Heart right ventricle (tissue), 16 donors: ENCODE data around the gene GBGT1. TPM values are rescaled to one million over a fixed set of nuclear protein-coding genes. Genes with fewer than 3 reads are reported as not detected.
A peak's percentile ranks its signal among the peaks of the same experiment; 100 is the strongest.

ENCODE experiments used
- ATAC-seq, 8 donors: fragments of 200-7000 bp; cut with Tn5 transposase; one replicate each; pipeline ENCODE4 v1.9.1; 2020; ENCODE audit warnings: mild to moderate bottlenecking in 8 of 8, moderate library complexity in 8 of 8, moderate number of reproducible peaks in 1 of 8
- DNase-seq, 2 donors: peaks; one replicate each; pipeline ENCODE4 v3.0.0-alpha.2; 2020
- H3K27ac ChIP-seq, 10 donors: fragments of 200-600 bp; sonication (generic) in 2 of 10; one replicate each; pipeline versions ENCODE4 v1.5.0 to v1.8.0; 2020 to 2022; ENCODE audit warnings: mild to moderate bottlenecking in 3 of 10
- H3K27me3 ChIP-seq, 7 donors: fragments of 200-600 bp; one replicate each; pipeline ENCODE4 v1.8.0; 2021 to 2022; ENCODE audit warnings: mild to moderate bottlenecking in 2 of 7
- H3K36me3 ChIP-seq, 9 donors: fragments of 200-600 bp; sonication (generic) in 1 of 9; one replicate each; pipeline versions ENCODE4 v1.5.0 to v1.8.0; 2020 to 2022; ENCODE audit warnings: mild to moderate bottlenecking in 2 of 9
- H3K4me1 ChIP-seq, 9 donors: fragments of 200-600 bp; sonication (generic) in 1 of 9; one replicate each; pipeline versions ENCODE4 v1.5.0 to v1.8.0; 2020 to 2022; ENCODE audit warnings: mild to moderate bottlenecking in 4 of 9
- H3K4me3 ChIP-seq, 10 donors: fragments of 200-600 bp; sonication (generic) in 2 of 10; one replicate each; pipeline versions ENCODE4 v1.5.0 to v1.8.0; 2020 to 2022; ENCODE audit warnings: mild to moderate bottlenecking in 7 of 10, moderate library complexity in 2 of 10
- H3K9me3 ChIP-seq, 11 donors: fragments of 200-600 bp in 10 of 11; sonication (generic) in 2 of 11; one replicate each; pipeline versions ENCODE4 v1.5.0 to v1.8.0; 2013 to 2022; ENCODE audit warnings: mild to moderate bottlenecking in 2 of 11, control low read depth in 1 of 11, moderate library complexity in 1 of 11
- WGBS, 2 donors: extraction: QIAGEN DNeasy Blood & Tissue Kit; methylation state at CpG; one replicate each; pipeline ENCODE4 v1.1.7; 2013; ENCODE audit warnings: inconsistent platforms in 1 of 2; 5-methylcytosine and 5-hydroxymethylcytosine counted together
- intact Hi-C, 10 donors: fragments of 100-400 bp; cut with DNase I; formaldehyde crosslinking; loops; one replicate each; pipeline versions ENCODE4 v1.11.1 to v1.14.2; 2022
- polyA plus RNA-seq, 2 donors: library from polyadenylated mRNA; stranded (reverse); fragments of 200-250 nt; gene quantifications; one replicate each; pipeline ENCODE4 v1.2.3, GENCODE V29; 2013
- total RNA-seq, 10 donors: library from RNA; stranded (reverse); fragmentation: NEBNext Ultra II Directional in 3 of 10; extraction: Animal tissue kit (Norgen Biotek cat#: 25700) in 3 of 10; gene quantifications; one replicate each; pipeline versions ENCODE4 v1.2.1 to v1.2.4, GENCODE V29; 2021 to 2023
- TF ChIP-seq, protein P1 (sequence below), 9 donors: fragments of 200-600 bp; sonication (generic) in 2 of 9; IDR thresholded peaks; one replicate each; pipeline versions ENCODE4 v1.5.0 to v1.8.0; 2021 to 2022; ENCODE audit warnings: antibody characterized with exemption in 9 of 9, mild to moderate bottlenecking in 5 of 9, moderate library complexity in 1 of 9
- donor health status: Arrhythmogenic right ventricular cardiomyopathy.
- donor health status: ischemic (EF 13 %, LVEDD 7.1; RV severe dilation, severe dysfunction).
- donor health status: healthy with polysubstance abuse.
- donor health status: DM: no; HTN: yes; CAD: no.
- donor health status: DM: no; HTN: no; CAD: no.
- donor health status: ischemic (EF 25% LVEDD 6.9; RV normal size, moderate dysfunction).
- donor health status: ischemic (EF 25% LVEDD 5.7; RV mildly dilated, moderate dysfunction).
- donor health status: healthy.
- donor health status: DM: yes; HTN: yes; CAD: no.
- donor health status: Ischemic cardiomyopathy.
- donor health status: ischemic (EF 35%, LVEDD 5.7; RV mildly dilated, moderate dysfunction).
- donor health status: nonischemic (EF 11% LVEDD 7.7; RV severe dilation, severe dysfunction).
- donor health status: DM: yes; HTN: yes; CAD: no.
- donor health status: PGD.
- donor health status: ischemic (EF 29% LVEDD 5.4; RV normal size, mild dysfunction).
- donor health status: nonischemic (EF 23%, LVEDD 6.1; RV moderate dilation, normal function).

Gene GBGT1
- total and polyA plus RNA-seq, 12 donors, result 2.5 to 14.7 (median 6.6) TPM

DNA sequence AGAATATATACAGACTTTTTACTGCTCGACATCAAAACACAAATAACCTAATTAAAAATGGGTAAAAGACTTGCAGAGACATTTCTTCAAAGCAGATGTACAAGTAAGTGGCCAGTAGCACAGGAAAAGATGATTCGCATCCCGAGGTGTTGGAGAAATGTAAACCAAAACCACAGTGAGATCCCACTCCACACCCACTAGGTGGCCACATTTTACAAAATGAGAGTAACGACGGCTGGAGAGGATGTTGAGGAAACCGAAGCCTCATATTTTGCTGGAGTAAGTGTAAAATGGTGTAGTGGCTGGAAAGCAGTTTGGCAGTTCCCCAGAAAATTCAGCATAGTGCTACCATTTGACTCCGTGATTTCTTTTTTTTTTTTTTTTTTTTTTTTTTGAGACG, 21.3 kb upstream of the GBGT1 start:
- ATAC-seq (peak in 7 of 8 donors; percentile 68 to 91 (median 84)), DNase-seq (peak in 1 of 2 donors; percentile 68)
- no peak overlapping the region for H3K4me3 ChIP-seq
- peaks cover 0 to 17% (median 5%) of the 10 kb centered on the region in 9 donors for H3K4me1 ChIP-seq
- WGBS, 2 donors, result 7 to 14% methylated on average over 7 of the region's 8 CpGs
- H3K36me3 ChIP-seq, result no peaks in the 10 kb centered on the region
- H3K27me3 ChIP-seq, result peaks cover 0 to 28% (median 11%) of the 10 kb centered on the region in 7 donors
- intact Hi-C loops, result loop anchor here (1.0 to 10.0 kb wide), 12 partner anchors 52 to 302 kb away; partner anchors contain the start of gene ABO (in 3 of the 10)
- TF ChIP-seq, protein P1, sequence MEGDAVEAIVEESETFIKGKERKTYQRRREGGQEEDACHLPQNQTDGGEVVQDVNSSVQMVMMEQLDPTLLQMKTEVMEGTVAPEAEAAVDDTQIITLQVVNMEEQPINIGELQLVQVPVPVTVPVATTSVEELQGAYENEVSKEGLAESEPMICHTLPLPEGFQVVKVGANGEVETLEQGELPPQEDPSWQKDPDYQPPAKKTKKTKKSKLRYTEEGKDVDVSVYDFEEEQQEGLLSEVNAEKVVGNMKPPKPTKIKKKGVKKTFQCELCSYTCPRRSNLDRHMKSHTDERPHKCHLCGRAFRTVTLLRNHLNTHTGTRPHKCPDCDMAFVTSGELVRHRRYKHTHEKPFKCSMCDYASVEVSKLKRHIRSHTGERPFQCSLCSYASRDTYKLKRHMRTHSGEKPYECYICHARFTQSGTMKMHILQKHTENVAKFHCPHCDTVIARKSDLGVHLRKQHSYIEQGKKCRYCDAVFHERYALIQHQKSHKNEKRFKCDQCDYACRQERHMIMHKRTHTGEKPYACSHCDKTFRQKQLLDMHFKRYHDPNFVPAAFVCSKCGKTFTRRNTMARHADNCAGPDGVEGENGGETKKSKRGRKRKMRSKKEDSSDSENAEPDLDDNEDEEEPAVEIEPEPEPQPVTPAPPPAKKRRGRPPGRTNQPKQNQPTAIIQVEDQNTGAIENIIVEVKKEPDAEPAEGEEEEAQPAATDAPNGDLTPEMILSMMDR (IDR thresholded peaks at IDR 0.05), result peak; percentile 32 to 73 (median 62)
- H3K9me3 ChIP-seq, result no peaks in the 10 kb centered on the region
- no peak overlapping the region for H3K27ac ChIP-seq

DNA sequence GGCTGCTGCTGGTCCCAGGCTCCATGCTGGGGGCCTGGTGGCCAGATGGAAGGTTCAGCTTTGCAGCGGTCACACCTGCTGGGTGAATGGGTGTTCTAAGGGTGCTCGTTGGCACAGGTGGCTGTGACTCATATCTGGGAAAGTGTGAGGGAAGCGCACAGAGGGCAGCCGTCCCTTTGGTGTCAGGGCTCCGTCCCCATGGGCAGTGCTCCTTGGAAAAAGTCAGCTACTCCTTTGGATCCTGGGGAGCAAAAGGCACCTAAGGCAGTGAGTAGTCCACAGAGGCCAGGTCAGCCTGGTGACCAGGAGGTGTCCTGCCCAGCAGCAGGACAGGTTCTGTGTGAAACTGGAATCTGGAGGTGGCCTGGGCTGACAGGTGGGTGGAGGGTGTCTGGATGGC, 18.4 kb upstream of the GBGT1 start:
- 73 to 86% methylated on average over 5 of the region's 5 CpGs for WGBS, 2 donors
- ATAC-seq (no peak), DNase-seq (no peak)
- Histone ChIP-seq H3K27me3 (peaks cover 0 to 23% (median 6%) of the 10 kb centered on the region in 7 donors), H3K4me3 (no peak overlapping the region), H3K4me1 (peaks cover 0 to 17% (median 5%) of the 10 kb centered on the region in 9 donors), H3K27ac (no peak overlapping the region), H3K36me3 (no peaks in the 10 kb centered on the region), H3K9me3 (no peaks in the 10 kb centered on the region)
- TF ChIP-seq, protein P1 (IDR thresholded peaks at IDR 0.05), result no peak
- intact Hi-C loops, result loop anchor here in 5 of 10 donors (2.0 to 10.0 kb wide), 4 partner anchors 150 to 305 kb away; no protein-coding TSS in a partner anchor

DNA sequence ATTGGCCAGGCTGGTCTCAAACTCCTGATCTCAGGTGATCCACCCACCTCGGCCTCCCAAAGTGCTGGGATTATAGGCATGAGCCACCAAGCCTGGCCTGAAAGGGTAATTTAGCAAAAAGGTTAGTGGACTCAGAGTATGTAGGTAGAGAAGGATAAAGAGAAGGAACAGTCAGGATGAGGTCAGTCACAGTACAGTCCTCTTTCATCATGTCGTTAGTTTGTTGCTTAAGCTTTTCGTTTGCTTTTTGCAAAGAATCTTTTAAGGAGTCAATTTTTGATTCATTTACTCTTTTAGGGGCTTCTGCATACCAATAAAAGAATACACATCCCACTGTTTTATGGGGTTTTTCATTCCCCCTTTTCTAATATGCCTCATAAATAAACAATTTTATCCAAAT, 17.8 kb upstream of the GBGT1 start:
- Histone ChIP-seq H3K4me3 (no peak overlapping the region), H3K4me1 (peaks cover 0 to 17% (median 5%) of the 10 kb centered on the region in 9 donors), H3K27me3 (peaks cover 0 to 22% (median 6%) of the 10 kb centered on the region in 7 donors), H3K27ac (no peak overlapping the region), H3K36me3 (no peaks in the 10 kb centered on the region), H3K9me3 (no peaks in the 10 kb centered on the region)
- ATAC-seq (no peak), DNase-seq (no peak)
- TF ChIP-seq, protein P1 (IDR thresholded peaks at IDR 0.05), result no peak
- 86 to 90% methylated on average over 3 of the region's 3 CpGs for WGBS, 2 donors
- intact Hi-C loops, result loop anchor here in 4 of 10 donors (5.0 to 10.0 kb wide), 3 partner anchors 151 to 306 kb away; no protein-coding TSS in a partner anchor

DNA sequence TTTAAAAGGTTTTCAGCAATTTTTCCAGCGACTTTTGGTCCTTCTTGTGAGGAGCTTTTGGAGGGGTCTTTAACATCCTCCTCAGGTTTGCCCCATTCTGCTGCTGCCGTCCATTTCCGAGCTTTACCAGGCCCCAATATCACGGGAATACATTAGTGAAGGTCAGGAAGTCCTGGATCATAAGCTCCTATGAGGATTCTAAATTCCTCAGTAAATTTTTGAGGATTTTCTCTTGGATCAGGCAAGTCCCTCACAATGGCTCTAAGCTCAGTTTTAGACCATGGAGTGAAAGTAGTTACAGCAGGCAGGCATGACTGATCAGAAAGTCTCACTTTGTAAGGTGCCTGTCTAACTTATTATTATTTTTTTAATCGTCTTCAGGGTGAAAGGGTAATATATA, 17.2 kb upstream of the GBGT1 start:
- Histone ChIP-seq H3K36me3 (no peaks in the 10 kb centered on the region), H3K27me3 (peaks cover 0 to 22% (median 6%) of the 10 kb centered on the region in 7 donors), H3K4me3 (no peak overlapping the region), H3K4me1 (peaks cover 0 to 15% (median 5%) of the 10 kb centered on the region in 9 donors), H3K27ac (no peak overlapping the region), H3K9me3 (no peaks in the 10 kb centered on the region)
- ATAC-seq (no peak), DNase-seq (no peak)
- 74 to 75% methylated on average over 5 of the region's 5 CpGs for WGBS, 2 donors
- TF ChIP-seq, protein P1 (IDR thresholded peaks at IDR 0.05), result no peak
- intact Hi-C loops, result loop anchor here in 4 of 10 donors (5.0 to 10.0 kb wide), 3 partner anchors 151 to 306 kb away; no protein-coding TSS in a partner anchor
